ENCODE data around the gene PCED1B. TPM values are rescaled to one million over a fixed set of nuclear protein-coding genes. Genes with fewer than 3 reads are reported as not detected.
"Not testable (repeated sequence)": the region's sequence is repeated elsewhere in the genome, so short reads cannot be mapped to it uniquely, and the experiment has no call there.

Gene PCED1B
- total RNA-seq, 2 donors from 2014 or later, result 2.5 to 7.0 TPM

GRCh38 chr12:47194501-47194900 lies 115.1 kb downstream of the PCED1B start:
- Histone ChIP-seq H3K9me3 (ENCODE audit: control insufficient read depth, low read length) (no peaks in the 10 kb centered on the region), H3K4me1 (ENCODE audit: control insufficient read depth, insufficient read depth, low read length) (peaks cover 8% of the 10 kb centered on the region), H3K27ac (ENCODE audit: low read depth, low read length) (no peak overlapping the region), H3K9ac (ENCODE audit: extremely low read depth, low read length, poor library complexity, severe bottlenecking) (no peak overlapping the region), H3K27me3 (ENCODE audit: control insufficient read depth, insufficient read depth, low read length, poor library complexity, severe bottlenecking) (no peaks in the 10 kb centered on the region), H3K36me3 (ENCODE audit: control insufficient read depth, insufficient read depth, low read length) (no peaks in the 10 kb centered on the region), H3K4me3 (ENCODE audit: low read length) (no peak overlapping the region)
- Mint-ChIP-seq H3K36me3 (ENCODE audit: low read depth) (no peaks in the 10 kb centered on the region), H3K27me3 (ENCODE audit: insufficient read depth) (no peaks in the 10 kb centered on the region), H3K9me3 (no peaks in the 10 kb centered on the region), H3K27ac (no peak overlapping the region), H3K4me1 (peaks cover 33% of the 10 kb centered on the region), H3K4me3 (no peak overlapping the region)
- no peak for DNase-seq
- TF ChIP-seq CTCF (conservative IDR thresholded peaks at IDR 0.05), result no peak
- 80 to 81% methylated on average over 1 to 3 of the region's 4 CpGs for WGBS, 2 experiments (ENCODE audit: insufficient coverage in 1 of 2, insufficient read length in 1 of 2)

GRCh38 chr12:47200446-47200845 lies 121.0 kb downstream of the PCED1B start:
- H3K9ac ChIP-seq (ENCODE audit: extremely low read depth, low read length, poor library complexity, severe bottlenecking), result no peak overlapping the region
- H3K4me3 ChIP-seq (ENCODE audit: low read length), result no peak overlapping the region
- H3K27me3 Mint-ChIP-seq (ENCODE audit: insufficient read depth), result no peaks in the 10 kb centered on the region
- peaks cover 6% of the 10 kb centered on the region for H3K9me3 Mint-ChIP-seq
- H3K27me3 ChIP-seq (ENCODE audit: control insufficient read depth, insufficient read depth, low read length, poor library complexity, severe bottlenecking), result no peaks in the 10 kb centered on the region
- no peaks in the 10 kb centered on the region for H3K36me3 ChIP-seq (ENCODE audit: control insufficient read depth, insufficient read depth, low read length)
- H3K36me3 Mint-ChIP-seq (ENCODE audit: low read depth), result no peaks in the 10 kb centered on the region
- H3K9me3 ChIP-seq (ENCODE audit: control insufficient read depth, low read length), result no peaks in the 10 kb centered on the region
- H3K4me1 Mint-ChIP-seq, result no peaks in the 10 kb centered on the region
- no peak for TF ChIP-seq CTCF (conservative IDR thresholded peaks at IDR 0.05)
- DNase-seq, result no peak
- H3K27ac Mint-ChIP-seq, result peak overlapping the region; percentile 78
- H3K4me1 ChIP-seq (ENCODE audit: control insufficient read depth, insufficient read depth, low read length), result no peaks in the 10 kb centered on the region
- H3K27ac ChIP-seq (ENCODE audit: low read depth, low read length), result no peak overlapping the region
- 90 to 93% methylated on average over 1 to 2 of the region's 2 CpGs for WGBS, 2 experiments (ENCODE audit: insufficient coverage in 1 of 2, insufficient read length in 1 of 2)
- H3K4me3 Mint-ChIP-seq, result no peak overlapping the region

GRCh38 chr12:47201190-47201589 lies 121.8 kb downstream of the PCED1B start:
- not testable (repeated sequence) for H3K27me3 ChIP-seq (ENCODE audit: control insufficient read depth, insufficient read depth, low read length, poor library complexity, severe bottlenecking); H3K9me3 Mint-ChIP-seq; DNase-seq; H3K27me3 Mint-ChIP-seq (ENCODE audit: insufficient read depth); H3K4me3 ChIP-seq (ENCODE audit: low read length); H3K36me3 Mint-ChIP-seq (ENCODE audit: low read depth); H3K36me3 ChIP-seq (ENCODE audit: control insufficient read depth, insufficient read depth, low read length); H3K9me3 ChIP-seq (ENCODE audit: control insufficient read depth, low read length); H3K9ac ChIP-seq (ENCODE audit: extremely low read depth, low read length, poor library complexity, severe bottlenecking); H3K27ac ChIP-seq (ENCODE audit: low read depth, low read length); H3K4me3 Mint-ChIP-seq; H3K4me1 Mint-ChIP-seq; H3K4me1 ChIP-seq (ENCODE audit: control insufficient read depth, insufficient read depth, low read length)
- H3K27ac Mint-ChIP-seq, result peak overlapping the region; percentile 78
- 75 to 87% methylated on average over 5 to 6 of the region's 6 CpGs for WGBS, 2 experiments (ENCODE audit: insufficient coverage in 1 of 2, insufficient read length in 1 of 2)

- Histone ChIP-seq H3K27me3 (ENCODE audit: control insufficient read depth, insufficient read depth, low read length, poor library complexity, severe bottlenecking) (no peaks in the 10 kb centered on the region), H3K9ac (ENCODE audit: extremely low read depth, low read length, poor library complexity, severe bottlenecking) (no peak overlapping the region), H3K27ac (ENCODE audit: low read depth, low read length) (no peak overlapping the region), H3K36me3 (ENCODE audit: control insufficient read depth, insufficient read depth, low read length) (no peaks in the 10 kb centered on the region), H3K4me3 (ENCODE audit: low read length) (no peak overlapping the region), H3K4me1 (ENCODE audit: control insufficient read depth, insufficient read depth, low read length) (peaks cover 5% of the 10 kb centered on the region), H3K9me3 (ENCODE audit: control insufficient read depth, low read length) (no peaks in the 10 kb centered on the region)
- Mint-ChIP-seq H3K4me1 (peaks cover 13% of the 10 kb centered on the region), H3K27me3 (ENCODE audit: insufficient read depth) (no peaks in the 10 kb centered on the region), H3K9me3 (peaks cover 6% of the 10 kb centered on the region), H3K36me3 (ENCODE audit: low read depth) (no peaks in the 10 kb centered on the region), H3K27ac (no peak overlapping the region), H3K4me3 (no peak overlapping the region)
- WGBS, 2 experiments (ENCODE audit: insufficient coverage in 1 of 2, insufficient read length in 1 of 2), result 88 to 92% methylated on average over 2 of the region's 2 CpGs
- no peak for DNase-seq
- no peak for TF ChIP-seq CTCF (conservative IDR thresholded peaks at IDR 0.05)
These were observed 122.8 kb downstream of the PCED1B start for GRCh38 chr12:47202176-47202575.

Measured in endodermal cell (in vitro differentiated cells).